Retina (tissue), 1 donor: Measurements from ENCODE around the gene PIGR.
"Not testable (repeated sequence)": the region's sequence is repeated elsewhere in the genome, so short reads cannot be mapped to it uniquely, and the experiment has no call there.

Experiments
- DNase-seq: peaks from one replicate; pipeline ENCODE4 v3.0.0-alpha.2; 2016

The PIGR gene

DNA sequence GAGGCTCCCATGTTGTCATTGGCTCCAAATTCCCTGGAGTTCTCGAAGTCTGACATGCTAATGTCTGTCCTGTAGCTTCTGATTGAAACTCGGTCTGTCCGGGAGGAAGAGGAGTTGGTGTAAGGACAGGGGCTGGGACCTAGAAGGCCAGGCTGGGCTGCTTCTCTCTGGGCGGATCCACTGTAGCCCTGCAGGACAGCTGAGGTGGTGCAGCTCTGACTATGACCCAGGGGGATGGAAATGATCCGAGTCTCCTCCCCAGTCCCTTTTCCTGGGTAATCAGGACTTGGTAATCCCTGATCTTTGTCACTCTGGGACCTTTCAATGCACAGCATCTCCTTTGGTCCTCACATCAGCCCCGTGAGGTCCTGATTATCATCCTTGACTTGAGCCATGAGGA, 14.6 kb downstream of the PIGR start:
- no peak for DNase-seq

DNA sequence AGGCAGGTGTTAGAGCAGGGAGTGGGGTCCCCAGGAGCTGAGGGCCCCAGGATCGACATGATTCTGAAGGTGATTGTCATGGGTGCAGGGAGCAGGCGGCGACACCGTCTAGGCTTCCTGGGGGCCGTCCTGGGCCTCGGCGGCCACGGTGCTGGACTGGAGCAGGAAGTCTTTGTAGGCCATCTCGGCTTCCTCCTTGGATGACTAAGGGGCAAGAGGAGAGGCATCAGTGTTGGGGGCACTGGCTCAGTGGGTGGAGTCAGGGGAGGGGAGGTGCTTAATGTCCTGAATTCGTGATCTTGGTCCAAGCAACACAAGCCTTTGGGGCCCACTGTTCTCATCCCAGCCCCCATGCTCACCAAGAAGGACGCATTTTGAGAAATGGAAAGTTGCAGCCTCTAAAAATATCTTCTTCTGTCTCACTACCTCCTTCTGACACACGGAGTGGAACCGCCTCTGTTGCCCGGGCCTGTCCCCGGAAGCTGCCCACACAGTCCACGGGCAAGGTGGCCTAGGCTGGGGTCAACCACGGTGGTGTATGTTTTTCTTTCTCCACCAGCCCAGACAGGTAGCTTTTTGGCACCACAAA, 16.0 kb downstream of the PIGR start:
- no peak for DNase-seq

DNA sequence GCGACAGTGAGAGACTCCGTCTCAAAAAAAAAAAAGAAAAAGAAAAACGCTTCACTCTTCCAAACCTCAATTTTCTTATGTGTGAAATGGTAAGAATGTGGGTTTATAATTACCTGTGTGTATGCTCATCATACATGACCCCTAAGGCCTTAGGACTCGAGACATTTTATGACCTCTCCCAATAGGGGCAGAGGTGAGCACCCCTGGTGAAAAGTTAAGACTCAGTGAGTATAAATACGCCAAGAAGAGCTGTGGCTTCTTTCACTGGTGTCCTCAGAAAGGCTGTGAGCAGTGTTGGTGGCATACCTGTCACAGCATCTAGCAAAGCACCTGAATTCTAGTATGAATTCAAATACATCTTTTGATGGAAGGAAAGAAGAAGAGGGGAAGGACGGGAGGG, 16.7 kb downstream of the PIGR start:
- no peak for DNase-seq

DNA sequence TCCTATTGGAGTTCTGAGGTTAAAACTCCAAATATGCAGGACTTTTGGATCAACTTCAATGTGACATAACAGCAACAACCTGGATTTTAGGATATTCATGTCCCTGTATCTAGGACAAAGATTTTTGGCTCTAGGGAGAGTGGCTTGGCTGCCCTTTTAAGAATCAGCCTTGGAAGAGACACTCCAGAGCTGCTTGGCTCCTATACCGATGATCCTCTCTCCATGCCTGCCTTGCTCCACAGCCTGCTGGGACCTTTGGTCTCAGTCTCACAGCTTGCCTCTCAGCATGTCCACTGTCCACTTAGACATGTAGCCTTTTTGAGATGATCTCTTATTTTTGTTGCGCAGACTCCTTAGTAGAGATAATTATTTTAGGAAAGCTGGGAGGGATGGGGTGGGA, 20.0 kb downstream of the PIGR start:
- no peak for DNase-seq

DNA sequence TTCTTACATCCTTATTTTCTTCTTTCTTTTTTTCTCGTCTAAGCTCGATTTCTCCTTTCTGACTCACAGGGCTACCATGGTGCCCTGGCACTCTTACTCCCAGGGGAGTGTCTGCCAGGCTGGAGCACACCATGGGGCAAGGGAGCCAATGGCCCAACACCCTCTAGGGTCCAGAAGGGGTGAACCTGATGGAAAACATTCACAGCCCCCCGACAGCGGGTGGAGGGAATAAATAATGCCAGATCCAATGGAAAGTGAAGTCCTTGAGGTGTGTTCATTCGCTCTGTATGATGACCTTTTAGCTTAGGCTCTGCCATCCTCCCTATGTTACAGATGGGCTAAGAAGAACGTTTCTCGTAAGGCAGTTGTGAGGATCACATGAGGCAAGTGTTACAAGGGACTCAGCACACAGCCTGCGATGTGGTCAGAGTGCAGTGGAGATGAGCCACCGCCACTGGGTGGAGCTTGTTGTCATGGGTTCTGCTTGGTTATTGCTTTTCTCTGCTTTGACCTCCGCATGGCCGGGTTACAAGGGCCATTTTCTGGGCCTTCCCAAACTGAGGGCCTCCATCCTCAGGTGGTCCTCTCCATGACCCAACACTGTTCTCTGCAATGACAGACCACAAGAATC, 21.0 kb downstream of the PIGR start:
- no peak for DNase-seq

DNA sequence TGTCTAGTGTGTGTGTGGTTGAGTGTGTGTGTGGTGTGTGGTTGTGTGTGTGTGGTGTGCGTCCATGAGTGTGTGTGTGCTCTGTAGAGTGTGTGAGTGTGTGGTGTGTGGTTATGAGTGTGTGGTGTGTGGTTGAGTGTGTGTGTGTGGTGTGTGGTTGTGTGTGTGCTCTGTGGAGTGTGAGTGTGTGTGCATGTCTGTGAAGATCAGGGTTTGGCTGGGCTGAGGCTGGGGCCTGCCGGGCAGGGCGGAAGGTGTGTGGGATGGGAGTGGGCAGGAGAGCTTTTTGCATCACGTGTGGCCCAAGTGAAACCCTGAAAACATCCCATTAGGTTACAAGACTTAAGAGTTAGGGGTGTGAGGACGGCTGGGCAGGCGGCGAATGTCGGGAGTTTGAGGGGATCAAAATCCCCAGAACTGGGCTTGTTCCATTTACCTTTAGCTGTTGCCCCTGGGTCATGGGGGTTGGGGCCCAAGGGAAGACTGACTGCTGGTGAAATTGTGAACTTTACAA, 21.6 kb downstream of the PIGR start:
- DNase-seq: no peak

DNA sequence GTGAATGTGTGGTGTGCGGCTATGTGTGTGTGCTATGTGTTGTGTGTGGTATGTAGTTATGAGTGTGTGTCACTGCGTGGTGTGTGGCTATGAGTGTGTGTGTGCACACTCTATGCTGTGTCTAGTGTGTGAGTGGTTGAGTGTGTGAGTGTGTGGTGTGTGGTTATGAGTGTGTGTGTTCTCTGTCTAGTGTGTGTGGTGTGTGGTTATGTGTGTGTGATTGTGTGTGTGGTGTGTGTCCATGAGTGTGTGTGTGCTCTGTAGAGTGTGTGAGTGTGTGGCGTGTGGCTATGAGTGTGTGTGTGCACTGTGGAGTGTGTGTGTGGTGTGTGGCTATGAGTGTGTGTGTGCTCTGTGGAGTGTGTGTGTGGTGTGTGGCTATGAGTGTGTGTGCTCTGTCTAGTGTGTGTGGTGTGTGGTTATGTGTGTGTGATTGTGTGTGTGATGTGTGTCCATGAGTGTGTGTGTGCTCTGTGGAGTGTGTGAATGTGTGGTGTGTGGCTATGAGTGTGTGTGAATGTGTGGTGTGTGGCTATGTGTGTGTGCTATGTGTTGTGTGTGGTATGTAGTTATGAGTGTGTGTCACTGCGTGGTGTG, 22.2 kb downstream of the PIGR start:
- DNase-seq: not testable (repeated sequence)

DNA sequence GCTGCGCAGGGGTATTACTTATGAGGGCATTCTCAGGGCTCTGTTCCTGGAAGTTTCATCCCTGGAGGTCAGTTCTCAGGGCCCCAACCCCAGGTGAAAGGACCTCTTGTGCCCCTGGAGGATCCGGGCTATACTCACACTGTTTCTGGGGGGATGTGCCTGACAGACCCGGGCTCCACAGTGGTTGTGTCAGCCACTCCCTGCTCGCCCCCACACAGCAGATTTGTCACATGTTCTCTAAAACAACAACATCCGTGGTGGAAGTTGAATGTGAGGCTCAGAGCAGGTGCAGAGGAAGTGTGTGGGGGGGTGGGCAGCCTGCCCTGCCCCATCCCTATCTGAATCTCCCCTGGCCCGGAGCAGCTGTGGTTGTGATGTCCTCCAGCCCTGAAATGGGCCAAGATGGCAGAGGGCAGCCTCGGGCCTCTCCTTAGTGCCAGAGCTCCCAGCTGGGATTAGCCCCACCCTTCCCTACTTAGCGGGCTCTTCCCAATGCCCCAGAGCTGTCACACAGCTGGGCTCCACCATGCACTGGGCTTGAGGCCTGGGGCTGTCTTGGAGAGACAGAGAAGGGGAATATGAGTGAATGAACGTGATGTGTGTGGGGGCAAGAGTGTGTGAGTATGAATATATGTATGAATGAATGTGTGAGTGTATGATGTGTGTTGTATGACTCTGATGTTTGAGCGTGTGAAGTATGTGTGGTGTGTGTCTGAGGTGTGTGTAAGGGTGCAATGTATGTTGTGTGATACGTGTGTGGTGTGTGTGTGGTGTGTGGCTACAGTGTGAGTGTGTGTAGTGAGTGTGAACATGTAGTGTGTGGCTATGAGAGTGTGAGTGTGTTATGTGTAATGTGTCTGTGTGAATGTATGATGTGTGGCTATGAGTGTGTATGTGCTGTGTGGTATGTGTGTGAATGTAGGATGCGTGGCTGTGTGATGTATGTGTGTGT, 23.0 kb downstream of the PIGR start:
- DNase-seq: no peak

DNA sequence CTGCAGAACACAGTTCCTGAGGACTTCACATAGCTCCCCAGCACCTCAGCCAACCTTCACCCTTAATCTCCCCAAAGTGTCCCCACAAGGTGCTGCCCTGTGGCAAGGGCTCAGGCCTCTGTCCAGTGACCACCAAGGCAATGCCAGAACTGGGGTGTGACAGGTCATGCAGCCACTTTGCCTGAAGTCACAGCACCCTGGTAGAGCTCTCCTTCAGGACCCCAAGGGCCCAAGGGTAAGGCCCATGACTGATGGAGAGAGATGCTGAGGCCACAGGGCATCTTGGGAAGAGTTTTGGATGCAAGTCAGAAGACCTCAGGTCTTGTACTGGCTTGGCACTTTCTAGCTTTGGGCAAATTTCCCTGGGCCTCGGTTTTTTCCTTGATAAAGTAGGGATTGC, 23.7 kb downstream of the PIGR start:
- no peak for DNase-seq

DNA sequence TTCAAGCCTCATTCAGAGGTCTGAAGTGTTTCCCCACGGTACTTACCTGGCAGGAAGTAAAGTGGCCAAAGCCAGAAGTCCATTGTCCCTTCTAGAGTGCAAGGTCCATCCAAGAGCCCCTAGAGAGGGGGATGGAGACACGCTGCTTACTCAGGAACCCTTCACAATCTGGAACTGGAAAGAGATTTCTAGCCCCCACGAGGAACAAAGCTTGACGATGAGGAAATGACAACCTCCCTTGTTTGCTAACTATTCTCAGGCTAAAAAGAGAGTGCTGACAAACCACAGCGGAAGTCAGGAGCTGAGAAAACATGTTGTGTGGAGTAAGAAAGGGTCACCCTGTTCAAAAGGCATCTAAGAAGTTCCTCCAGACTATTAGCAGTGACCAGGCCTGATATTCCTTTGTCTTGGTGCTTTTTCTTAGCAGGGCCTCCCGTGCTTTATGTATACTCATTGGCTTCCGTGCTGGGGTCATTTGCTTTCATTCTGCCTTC, 24.4 kb downstream of the PIGR start, which contains the start of gene FCMR:
Gene FCMR, minus strand, starts transcription at position 170 of the 494 bp plus-strand sequence. Its CDS starts 87 bp downstream, at position 83.
- DNase-seq: no peak

DNA sequence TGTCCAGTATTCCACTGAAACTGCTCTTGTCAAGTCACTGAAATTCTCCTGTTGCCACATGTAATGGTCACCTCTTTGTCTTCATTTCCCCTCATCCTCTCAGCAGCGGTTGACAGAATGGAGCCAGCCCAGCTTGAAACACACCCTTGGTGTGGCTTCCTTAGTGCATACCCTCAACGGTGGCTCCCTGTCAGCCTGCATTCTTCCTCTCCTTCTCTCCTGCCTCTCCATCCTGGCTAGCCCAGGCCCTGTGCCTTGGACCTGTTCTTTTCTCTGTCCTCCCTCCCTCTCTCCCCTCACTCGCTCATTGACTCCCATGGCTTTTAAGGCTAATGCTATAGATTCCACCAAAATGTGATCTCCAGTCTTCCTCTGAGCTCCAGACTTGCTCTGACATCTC, 28.2 kb downstream of the PIGR start:
- no peak for DNase-seq

DNA sequence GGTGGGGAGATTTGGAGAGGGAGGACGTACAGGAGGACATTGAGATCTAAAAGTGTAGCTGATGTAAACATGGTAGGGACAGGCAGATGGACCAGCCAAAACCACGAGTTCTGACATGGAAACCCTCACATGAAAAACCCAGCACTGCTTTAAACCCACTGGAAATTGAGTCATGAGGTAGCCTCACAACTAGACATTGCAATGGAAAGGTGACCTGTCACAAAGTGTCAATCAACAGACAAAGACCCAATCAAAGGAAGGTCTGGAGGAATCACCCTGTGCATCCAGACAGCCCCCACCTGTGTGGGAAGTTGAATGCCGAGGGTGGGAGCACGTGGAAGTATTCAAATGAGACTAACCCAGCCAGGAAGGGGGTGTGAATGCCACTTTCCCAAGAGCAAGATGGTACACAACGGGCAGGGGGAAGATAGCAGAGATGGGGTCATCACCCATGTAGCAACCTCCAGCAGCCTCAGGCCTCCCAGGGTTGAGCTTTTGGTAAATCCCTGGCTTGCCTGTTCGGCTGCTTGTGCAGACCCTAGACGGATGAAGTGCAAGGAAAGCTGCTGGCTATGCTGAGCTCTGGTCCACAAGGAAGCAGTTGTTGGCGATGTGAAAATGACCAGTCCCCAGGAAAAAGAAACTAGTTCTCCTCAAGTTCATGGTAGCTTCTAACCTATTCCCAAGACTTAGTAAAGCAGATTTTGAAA, 30.1 kb downstream of the PIGR start:
- DNase-seq: no peak

DNA sequence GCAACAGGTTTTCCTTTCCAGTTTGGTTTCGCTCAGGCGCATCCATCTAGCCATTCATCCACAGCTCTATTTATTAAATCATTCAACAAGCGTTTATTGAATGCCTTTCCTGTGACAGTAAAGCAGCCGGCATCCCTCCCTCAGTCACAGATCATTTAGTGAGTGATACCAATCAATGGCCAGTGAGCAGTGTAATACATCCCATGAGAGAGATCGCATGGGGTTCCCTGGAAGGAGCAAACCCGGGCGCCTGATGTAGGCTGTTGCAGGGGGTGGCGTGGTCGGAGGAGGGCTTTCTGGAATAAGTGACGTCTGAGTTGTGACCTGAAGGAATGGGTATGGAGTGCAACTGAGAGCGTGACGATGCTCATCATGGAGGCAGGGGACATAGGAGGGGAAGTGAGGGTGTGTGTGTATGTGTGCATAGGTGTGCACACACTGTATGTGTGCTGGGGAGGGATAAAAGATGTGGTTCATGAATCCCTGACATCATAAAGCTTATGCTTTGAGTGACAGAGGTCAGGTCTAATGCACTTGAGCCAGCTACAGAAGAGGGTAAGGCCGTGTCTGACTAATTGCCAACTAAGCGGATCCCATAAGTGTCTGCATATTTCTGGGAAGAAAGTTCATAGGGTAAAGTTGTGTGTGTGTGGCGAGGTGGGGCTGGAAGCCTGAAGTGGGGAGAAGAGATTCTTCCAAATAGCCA, 31.1 kb downstream of the PIGR start:
- no peak for DNase-seq

DNA sequence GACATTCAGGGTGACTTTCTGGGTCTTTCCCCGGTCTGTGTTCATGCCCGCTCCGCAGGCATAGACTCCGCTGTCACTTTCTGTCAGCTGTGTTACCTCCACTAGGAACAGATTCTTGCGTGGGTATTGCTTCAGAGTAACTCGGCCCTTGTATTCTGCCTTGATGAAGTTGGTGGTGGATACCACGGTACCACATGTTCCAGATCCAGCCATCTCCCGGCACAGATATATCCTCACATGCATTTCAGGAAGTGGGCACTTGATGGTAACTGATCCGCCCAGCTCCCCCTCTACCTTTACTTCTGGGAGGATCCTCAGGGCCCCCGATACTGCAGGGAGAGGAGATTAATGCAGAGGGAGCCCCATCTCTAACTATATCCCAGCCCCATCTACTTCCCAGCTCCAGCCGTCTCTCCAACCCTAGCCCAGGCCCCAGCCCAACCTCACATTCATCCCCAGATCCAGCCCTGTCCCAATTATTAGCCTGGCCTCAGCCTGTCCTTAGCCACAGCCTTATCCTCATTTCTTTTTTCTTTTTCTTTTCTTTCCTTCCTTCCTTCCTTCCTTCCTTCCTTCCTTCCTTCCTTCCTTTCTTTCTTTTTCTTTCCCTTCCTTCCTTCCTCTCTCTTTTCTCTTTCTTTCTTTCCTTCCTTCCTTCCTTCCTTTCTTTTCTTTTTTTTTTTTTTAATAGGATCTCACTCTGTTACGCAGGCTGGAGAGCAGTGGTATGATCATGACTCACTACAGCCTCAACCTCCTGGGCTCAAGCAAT, 32.3 kb downstream of the PIGR start:
- no peak for DNase-seq

DNA sequence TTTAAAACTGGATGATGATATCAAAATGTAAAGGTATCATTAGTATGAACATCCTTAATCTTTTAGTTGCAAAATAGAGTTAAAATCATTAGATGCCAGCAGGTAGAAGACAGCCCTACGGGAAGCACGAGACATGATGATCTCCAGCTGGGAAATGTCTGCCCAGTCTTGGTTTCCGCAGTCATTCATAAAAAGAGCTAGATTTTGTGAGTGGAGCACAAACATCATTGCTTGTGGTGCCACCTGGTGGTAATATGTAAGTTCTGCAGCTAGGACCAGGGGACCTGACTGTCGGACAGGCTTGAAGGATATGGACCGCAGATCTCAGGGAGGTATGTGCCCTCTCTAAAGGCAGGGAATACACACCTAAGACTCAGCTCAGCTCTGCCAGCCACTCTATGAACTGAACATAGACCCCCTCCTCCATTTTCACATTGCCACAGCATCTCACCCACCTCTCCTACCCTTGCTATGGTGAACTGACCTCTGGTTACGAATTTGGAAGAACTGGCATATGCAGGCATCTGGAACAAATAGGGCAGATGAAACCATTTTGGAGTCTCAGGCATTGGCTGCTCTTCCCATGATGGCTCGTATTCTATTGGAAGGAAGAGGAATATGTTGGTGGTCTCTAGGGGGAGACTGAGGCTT, 33.7 kb downstream of the PIGR start:
- peak; percentile 73 for DNase-seq

DNA sequence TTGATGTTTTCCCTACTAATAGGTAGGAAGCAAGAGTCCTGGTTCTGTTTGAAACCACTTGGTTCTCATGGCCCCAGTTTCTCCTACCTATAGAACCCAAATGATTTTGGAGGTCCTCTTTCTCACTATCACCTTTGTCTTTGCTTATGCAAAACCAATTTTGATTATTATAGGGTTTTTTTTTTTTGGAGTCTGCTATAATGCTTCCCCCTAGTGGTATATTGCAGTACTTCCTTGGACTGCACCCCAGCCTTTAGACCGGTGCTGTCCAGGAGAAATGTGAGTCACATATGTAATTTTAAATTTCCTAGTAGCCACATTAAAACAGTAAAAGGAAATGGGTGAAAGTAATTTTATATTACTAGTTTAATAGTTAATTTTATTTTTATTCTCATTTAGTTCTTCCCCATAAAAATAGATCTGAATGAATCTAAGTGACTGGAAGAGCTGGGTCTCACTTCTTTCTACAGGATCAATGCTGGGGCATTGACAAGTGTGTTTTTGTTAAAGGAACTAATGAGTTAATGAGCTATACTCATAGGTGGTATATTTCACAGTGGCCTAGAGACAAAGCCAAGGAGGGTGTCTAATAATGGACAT, 35.1 kb downstream of the PIGR start:
- peak; percentile 65 for DNase-seq

DNA sequence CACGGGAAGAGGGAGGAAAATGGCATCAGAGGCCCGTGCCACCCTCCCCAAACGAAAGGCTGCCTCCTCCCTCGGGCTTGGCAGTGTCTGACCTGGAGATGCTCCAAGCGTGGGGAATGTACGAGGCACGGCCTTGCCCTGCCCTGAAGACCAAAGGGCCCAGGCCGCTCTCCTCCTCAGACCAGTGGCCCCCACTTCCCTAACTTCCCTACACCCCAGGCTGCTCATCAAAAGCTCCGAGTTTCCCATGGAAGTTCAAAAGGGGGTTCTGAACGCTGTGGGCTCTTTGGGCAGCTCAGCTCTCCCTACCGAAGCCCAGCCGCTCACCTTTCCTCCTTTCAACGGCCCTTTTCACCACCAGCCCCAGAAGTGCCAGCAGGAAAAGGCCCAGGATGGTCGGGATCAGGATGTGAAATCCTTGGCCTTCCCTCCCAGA, 36.4 kb downstream of the PIGR start:
- no peak for DNase-seq

DNA sequence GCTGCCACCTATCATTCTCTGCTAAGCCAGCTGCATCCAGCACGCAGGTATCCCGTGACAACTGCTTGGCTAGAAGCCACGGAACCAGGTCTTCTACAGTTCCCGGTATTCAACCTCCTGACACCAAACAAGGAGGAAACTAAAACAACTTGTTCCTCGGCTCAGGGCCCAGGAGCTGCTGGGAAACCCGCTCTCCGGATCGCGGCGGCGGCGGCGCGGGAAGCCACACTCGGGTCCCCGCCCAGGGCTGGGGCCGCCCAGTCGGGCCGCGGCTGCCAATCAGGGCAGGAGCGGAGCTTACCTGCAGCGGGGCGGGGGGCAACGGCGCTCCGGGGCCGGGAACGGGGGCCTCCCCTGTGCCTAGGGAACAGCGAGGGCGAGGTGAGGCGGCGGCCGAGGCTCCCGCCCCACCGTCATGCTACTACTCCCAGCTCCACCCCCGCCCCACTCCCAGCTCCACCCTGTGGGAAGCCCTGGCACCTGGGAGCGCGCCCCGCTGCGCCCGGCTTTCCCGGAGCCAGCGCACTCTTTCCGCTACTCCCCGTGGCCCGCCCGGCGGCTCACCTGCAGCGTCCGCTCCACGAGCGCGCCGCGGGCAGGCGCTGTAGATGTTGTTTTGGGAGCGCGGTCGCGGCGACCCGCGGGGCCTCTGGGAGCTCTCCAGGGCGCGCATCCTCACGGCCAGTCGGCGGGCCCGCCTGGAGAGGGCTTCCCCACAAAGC, 36.9 kb downstream of the PIGR start:
- peak; percentile 63 for DNase-seq

DNA sequence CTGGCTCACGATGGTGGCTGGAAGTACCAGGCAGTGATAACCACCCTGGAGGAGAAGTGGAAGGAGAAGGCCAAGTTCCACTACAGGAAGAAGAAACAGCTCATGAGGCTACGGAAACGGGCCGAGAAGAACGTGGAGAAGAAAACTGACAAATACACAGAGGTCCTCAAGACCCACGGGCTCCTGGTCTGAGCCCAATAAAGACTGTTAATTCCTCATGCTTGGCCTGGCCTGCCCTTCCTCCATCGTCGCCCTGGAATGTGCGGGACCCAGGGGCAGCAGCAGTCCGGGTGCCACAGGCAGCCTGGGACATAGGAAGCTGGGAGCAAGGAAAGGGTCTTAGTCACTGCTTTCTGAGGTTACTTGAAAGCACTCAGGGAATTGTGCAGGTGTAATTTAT, 38.2 kb downstream of the PIGR start:
- DNase-seq: no peak
